Adrenal gland (tissue), 12 donors: ENCODE results near the gene BBLN. TPM values are rescaled to one million over a fixed set of nuclear protein-coding genes. Genes with fewer than 3 reads are reported as not detected.
A peak's percentile ranks its signal among the peaks of the same experiment; 100 is the strongest.
"Not testable (repeated sequence)": the region's sequence is repeated elsewhere in the genome, so short reads cannot be mapped to it uniquely, and the experiment has no call there.

ENCODE experiments used
- DNase-seq, 7 donors: peaks; one replicate each; pipeline ENCODE4 v3.0.0-alpha.2; 2019 to 2020
- H3K27ac ChIP-seq, 5 donors: fragments of 200-600 bp; sonication (generic) in 4 of 5; 1 replicate in 3 of 5; 2 replicates in 2 of 5; pipeline versions ENCODE4 v1.5.1 to v1.8.0; 2016 to 2020; ENCODE audit warnings: mild to moderate bottlenecking in 1 of 5
- H3K27me3 ChIP-seq: fragments of 200-600 bp; 2 replicates; pipeline ENCODE4 v1.8.0; 2021
- H3K36me3 ChIP-seq, 2 donors: fragments of 200-600 bp; replicated peaks in 1 of 2; 1 replicate in 1 of 2; 2 replicates in 1 of 2; pipeline versions ENCODE4 v1.5.1 to v1.8.0; 2018 to 2022
- H3K4me1 ChIP-seq, 2 donors: fragments of 200-600 bp; replicated peaks in 1 of 2; 1 replicate in 1 of 2; 2 replicates in 1 of 2; pipeline versions ENCODE4 v1.5.1 to v1.8.0; 2018 to 2021
- H3K4me3 ChIP-seq, 4 donors: fragments of 200-600 bp; sonication (generic) in 3 of 4; one replicate each; pipeline ENCODE4 v1.5.1; 2016 to 2018
- H3K9me3 ChIP-seq, 3 donors: fragments of 200-600 bp; sonication (generic) in 1 of 3; replicated peaks in 1 of 3; 1 replicate in 2 of 3; 2 replicates in 1 of 3; pipeline versions ENCODE4 v1.5.1 to v1.8.0; 2016 to 2021
- CTCF ChIP-seq, 6 experiments: fragments of 450-650 bp in 4 of 6; fragments of 200-600 bp in 2 of 6; sonication (generic) in 1 of 6; IDR thresholded peaks; 1 replicate in 5 of 6; 2 replicates in 1 of 6; pipeline versions ENCODE4 v1.5.1 to v1.8.0; 2016 to 2021; ENCODE audit warnings: antibody characterized with exemption in 6 of 6, mild to moderate bottlenecking in 2 of 6, moderate library complexity in 1 of 6
- POLR2A ChIP-seq, 2 donors: fragments of 450-650 bp; IDR thresholded peaks; one replicate each; pipeline ENCODE4 v1.6.1; 2017; ENCODE audit warnings: antibody characterized with exemption in 2 of 2, mild to moderate bottlenecking in 2 of 2, moderate library complexity in 1 of 2
- WGBS, 4 donors: extraction: QIAGEN DNeasy Blood & Tissue Kit in 2 of 4; methylation state at CpG; one replicate each; pipeline versions ENCODE4 v1.1.5 to v1.1.7; 2013 to 2017; 5-methylcytosine and 5-hydroxymethylcytosine counted together
- intact Hi-C, 2 donors: fragments of 100-400 bp; cut with DNase I; formaldehyde crosslinking; loops; one replicate each; pipeline versions ENCODE4 v1.14.1 to v1.15.0; 2022 to 2023
- polyA plus RNA-seq, 3 donors: library from polyadenylated mRNA; stranded (reverse); fragments of 200-250 nt in 2 of 3; fragments of 350-450 nt in 1 of 3; fragmentation: Illumina TruSeq in 1 of 3; extraction: RNeasy Lipid Tissue Mini Kit (QIAGEN cat#74804) in 1 of 3; gene quantifications; one replicate each; pipeline ENCODE4 v1.2.3, GENCODE V29; 2013 to 2014
- total RNA-seq, 9 donors: library from RNA; depleted of rRNA in 4 of 9; stranded (reverse); fragments of >200 nt in 4 of 9; fragments of 120-200 nt in 1 of 9; fragmentation: NEBNext Ultra II Directional in 1 of 9; extraction: Animal tissue kit (Norgen Biotek cat#: 25700) in 1 of 9; gene quantifications; one replicate each; pipeline versions ENCODE4 v1.1.0 to v1.2.4, GENCODE V29; 2013 to 2023
- donor health status: healthy with polysubstance abuse.
- donor health status: Bipolar disorder and iron deficiency.
- donor health status: DM: yes; HTN: yes; CAD: no.
- donor health status: DM: no; HTN: no; CAD: no.
- donor health status: DM: no; HTN: no; CAD: no.
- donor health status: DM: yes; HTN: yes; CAD: no.

BBLN gene
- total and polyA plus RNA-seq, 12 donors, result 5.5 to 1,914 (median 419) TPM

- TF ChIP-seq CTCF (IDR thresholded peaks at IDR 0.05), result peak; percentile 34 to 74 (median 56)
- peak; percentile 63 to 90 (median 75) for DNase-seq
- H3K27ac ChIP-seq, result peak overlapping the region in 1 of 5 donors; percentile 31
- H3K36me3 ChIP-seq, result peaks cover 0 to 83% of the 10 kb centered on the region in 2 donors
- H3K27me3 ChIP-seq, H3K9me3 ChIP-seq, H3K4me3 ChIP-seq, intact Hi-C loops: not testable (repeated sequence)
- 29 to 42% (median 35%) methylated on average over 6 to 12 of the region's 12 CpGs; no CpG with 5 or more reads in 1 of the 4 donors for WGBS, 4 donors
- peaks cover 10 to 12% of the 10 kb centered on the region in 2 donors for H3K4me1 ChIP-seq
Observed at GRCh38 chr9:128181480-128181879, 21.4 kb downstream of the BBLN start.

- peak in 1 of 7 donors; percentile 16 for DNase-seq
- no peaks in the 10 kb centered on the region for H3K9me3 ChIP-seq
- intact Hi-C loops, result no loop called here
- no peak overlapping the region for H3K4me3 ChIP-seq
- no peaks in the 10 kb centered on the region for H3K27me3 ChIP-seq
- TF ChIP-seq POLR2A (IDR thresholded peaks at IDR 0.05) (no peak), CTCF (IDR thresholded peaks at IDR 0.05) (no peak)
- WGBS, 4 donors, result 85 to 90% (median 88%) methylated on average over 12 of the region's 12 CpGs
- no peaks in the 10 kb centered on the region for H3K4me1 ChIP-seq
- H3K27ac ChIP-seq, result no peak overlapping the region
- H3K36me3 ChIP-seq, result peaks cover 0 to 81% of the 10 kb centered on the region in 2 donors
Observed at GRCh38 chr9:128182893-128183588, 23.0 kb downstream of the BBLN start.

- Histone ChIP-seq H3K27ac (no peak overlapping the region), H3K36me3 (peaks cover 0 to 68% of the 10 kb centered on the region in 2 donors), H3K27me3 (no peaks in the 10 kb centered on the region), H3K4me1 (peaks cover 7 to 10% of the 10 kb centered on the region in 2 donors), H3K9me3 (no peaks in the 10 kb centered on the region), H3K4me3 (no peak overlapping the region)
- intact Hi-C loops, result no loop called here
- no peak for DNase-seq
- WGBS, 4 donors, result 87 to 94% (median 93%) methylated on average over 11 of the region's 11 CpGs
- TF ChIP-seq POLR2A (IDR thresholded peaks at IDR 0.05), result no peak
- TF ChIP-seq CTCF (IDR thresholded peaks at IDR 0.05), result no peak
Observed at GRCh38 chr9:128185979-128186965, 26.2 kb downstream of the BBLN start.

- TF ChIP-seq CTCF (IDR thresholded peaks at IDR 0.05) (no peak), POLR2A (IDR thresholded peaks at IDR 0.05) (no peak)
- Histone ChIP-seq H3K36me3 (peaks cover 0 to 68% of the 10 kb centered on the region in 2 donors), H3K4me1 (peaks cover 13 to 16% of the 10 kb centered on the region in 2 donors), H3K27me3 (no peaks in the 10 kb centered on the region), H3K27ac (no peak overlapping the region), H3K4me3 (no peak overlapping the region), H3K9me3 (no peaks in the 10 kb centered on the region)
- WGBS, 4 donors, result 85 to 94% (median 90%) methylated on average over 2 of the region's 2 CpGs
- no peak for DNase-seq
- intact Hi-C loops, result no loop called here
Observed at GRCh38 chr9:128187361-128187760, 27.3 kb downstream of the BBLN start.
